SKM-1 (cell line): ENCODE results near the gene KMO.

Source experiments
- DNase-seq: peaks from one replicate; lab custom pipeline; 2025; ENCODE audit not compliant: unreplicated experiment; lab: John Stamatoyannopoulos, UW

The KMO gene

DNA sequence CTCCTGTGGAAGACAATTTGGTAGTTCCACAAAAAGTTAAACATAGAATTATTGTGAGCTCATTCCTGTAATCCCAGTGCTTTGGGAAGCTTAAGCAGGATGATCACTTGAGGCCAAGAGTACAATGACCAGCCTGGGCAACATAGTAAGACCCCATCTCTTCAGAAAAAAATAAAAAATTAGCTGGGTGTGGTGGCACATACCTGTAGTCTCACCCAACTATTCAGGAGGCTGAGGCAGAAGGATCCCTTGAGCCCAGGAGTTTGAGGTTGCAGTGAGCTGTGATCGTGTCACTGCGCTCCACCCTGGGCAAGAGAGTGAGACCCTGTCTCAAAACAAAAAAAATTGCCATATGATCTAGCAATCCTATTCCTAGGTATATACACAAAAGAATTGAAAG, 112.1 kb downstream of the KMO start:
- no peak for DNase-seq

GRCh38 chr1:241645199-241645598, 113.0 kb downstream of the KMO start:
- no peak for DNase-seq
